NT2/D1 (cell line): ENCODE results near the gene GTF2H3.

Source experiments
- YY1 ChIP-seq: IDR thresholded peaks from 2 replicates; pipeline ENCODE4 v1.6.1; 2011; ENCODE audit not compliant: insufficient read length, insufficient read depth
- ZNF274 ChIP-seq: IDR thresholded peaks from 2 replicates; pipeline ENCODE4 v1.6.1; 2011; ENCODE audit warnings: mild to moderate bottlenecking, low read depth, low read length

DNA sequence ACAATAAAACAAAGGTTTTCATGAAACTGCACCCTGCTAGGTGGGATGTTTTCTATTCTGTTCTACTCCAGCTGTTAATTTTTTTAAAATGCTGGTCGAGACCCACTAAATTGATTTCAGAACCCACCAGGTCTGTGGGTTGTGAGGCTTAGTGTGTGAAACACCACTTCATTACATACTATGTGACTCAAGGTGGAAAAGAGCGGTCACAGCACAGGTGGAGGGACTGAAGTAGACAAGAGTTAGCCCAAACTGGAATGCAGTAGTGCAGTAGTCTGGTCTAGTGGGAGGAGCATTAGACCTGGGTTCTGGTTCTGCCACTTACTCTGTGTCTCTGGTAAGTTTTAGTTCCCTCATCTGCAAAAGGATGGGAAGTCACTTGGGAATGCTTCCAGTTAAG is 19.5 kb upstream of the GTF2H3 start:
- TF ChIP-seq YY1 (no peak), ZNF274 (no peak)
